Smooth muscle cell (in vitro differentiated cells): Measurements from ENCODE around the gene GALNT9. TPM values are rescaled to one million over a fixed set of nuclear protein-coding genes. Genes with fewer than 3 reads are reported as not detected.

ENCODE experiments used
- DNase-seq: peaks from one replicate; lab custom pipeline; 2025; ENCODE audit not compliant: unreplicated experiment; lab: John Stamatoyannopoulos, UW
- H2AFZ ChIP-seq: fragments of 200-600 bp; sonication (generic); 2 replicates; pipeline ENCODE4 v1.6.0; 2016; ENCODE audit warnings: antibody characterized with exemption, low read depth, mild to moderate bottlenecking
- H3F3A ChIP-seq: fragments of 200-600 bp; sonication (generic); 2 replicates; pipeline ENCODE4 v1.6.0; 2017; ENCODE audit warnings: antibody characterized with exemption, low read depth
- H3K27ac ChIP-seq: fragments of 200-600 bp; sonication (generic); 2 replicates; pipeline ENCODE4 v1.5.1; 2016; ENCODE audit warnings: low read depth, mild to moderate bottlenecking
- H3K27me3 ChIP-seq: fragments of 200-600 bp; sonication (generic); 2 replicates; pipeline ENCODE4 v1.6.1; 2016; ENCODE audit warnings: low read depth, mild to moderate bottlenecking
- H3K36me3 ChIP-seq: fragments of 200-600 bp; sonication (generic); 2 replicates; pipeline ENCODE4 v1.5.1; 2016; ENCODE audit warnings: low read depth
- H3K4me1 ChIP-seq: fragments of 200-600 bp; sonication (generic); 2 replicates; pipeline ENCODE4 v1.5.1; 2016; ENCODE audit warnings: low read depth
- H3K4me2 ChIP-seq: fragments of 200-600 bp; sonication (generic); 2 replicates; pipeline ENCODE4 v1.6.0; 2016; ENCODE audit warnings: mild to moderate bottlenecking
- H3K4me3 ChIP-seq: fragments of 200-600 bp; sonication (generic); 2 replicates; pipeline ENCODE4 v1.5.1; 2016; ENCODE audit warnings: mild to moderate bottlenecking
- H3K79me2 ChIP-seq: fragments of 200-600 bp; sonication (generic); 2 replicates; pipeline ENCODE4 v1.6.0; 2016; ENCODE audit warnings: low read depth, mild to moderate bottlenecking
- H3K9ac ChIP-seq: fragments of 200-600 bp; sonication (generic); 2 replicates; pipeline ENCODE4 v1.6.0; 2016; ENCODE audit warnings: low read depth
- H3K9me3 ChIP-seq: fragments of 200-600 bp; sonication (generic); replicated peaks from 2 replicates; pipeline ENCODE4 v1.5.1; 2016; ENCODE audit warnings: low read depth
- H4K20me1 ChIP-seq: fragments of 200-600 bp; sonication (generic); 2 replicates; pipeline ENCODE4 v1.6.0; 2016; ENCODE audit warnings: low read depth
- CTCF ChIP-seq: fragments of 200-600 bp; sonication (generic); IDR thresholded peaks from 2 replicates; pipeline ENCODE4 v1.5.1; 2017; ENCODE audit warnings: borderline replicate concordance, mild to moderate bottlenecking, antibody characterized with exemption; ENCODE audit not compliant: insufficient read depth, poor library complexity, severe bottlenecking
- WGBS: methylation state at CpG from one replicate; pipeline ENCODE4 v1.1.7; 2016; ENCODE audit warnings: low lambda C conversion rate; 5-methylcytosine and 5-hydroxymethylcytosine counted together
- polyA plus RNA-seq: library from polyadenylated mRNA; unstranded; fragments of >200 nt; fragmentation: Nextera tagmentation; extraction: Ambion mirVana; gene quantifications from 2 replicates; pipeline ENCODE4 v1.2.1, GENCODE V29; 2016
- total RNA-seq: library from RNA; depleted of rRNA; stranded (reverse); fragments of >200 nt; gene quantifications from 2 replicates; pipeline ENCODE4 v1.2.3, GENCODE V29; 2014

GALNT9 gene
- total and polyA plus RNA-seq, 2 experiments from 2014 or later: 1.1 TPM; not detected in 1

DNA sequence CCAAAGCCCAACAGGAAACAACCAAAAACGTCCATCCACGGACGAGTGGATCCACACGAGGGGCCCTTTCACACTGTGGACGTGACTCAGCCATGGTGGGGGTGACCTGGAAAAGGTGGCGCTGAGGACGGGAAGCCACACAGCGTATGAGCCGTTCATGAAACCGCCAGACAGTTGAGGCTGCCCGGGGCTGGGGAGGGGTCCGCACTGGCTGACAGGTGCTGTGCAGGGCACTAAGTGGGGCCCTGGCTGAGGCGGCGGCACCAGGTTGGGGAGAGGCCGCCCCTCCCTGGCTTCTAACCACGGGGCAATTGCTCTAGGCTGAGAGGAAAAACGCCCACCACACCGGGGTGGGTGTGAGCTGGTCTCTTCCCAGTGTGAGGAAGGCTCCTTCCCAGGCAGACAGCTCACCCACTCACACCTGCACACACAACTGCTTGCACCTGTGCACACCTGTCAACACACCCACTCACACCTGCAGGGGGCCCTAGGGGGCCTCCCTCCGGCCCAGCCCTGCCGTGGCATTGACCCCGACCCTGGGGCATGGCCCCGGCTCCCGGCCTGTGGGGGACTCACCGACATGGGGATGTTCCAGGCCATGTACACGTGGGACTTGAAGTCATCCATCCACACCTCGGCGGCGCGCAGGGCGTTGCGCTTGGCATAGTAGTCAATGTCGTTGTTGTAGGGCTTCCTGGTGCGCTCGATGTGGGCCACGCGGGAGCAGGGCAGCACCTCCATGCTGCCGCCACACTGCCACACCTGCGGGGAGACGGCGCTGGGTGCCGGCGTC lies 126.3 kb downstream of the GALNT9 start:
- Histone ChIP-seq H3K9ac (no peak overlapping the region), H3K36me3 (no peaks in the 10 kb centered on the region), H3K27ac (no peak overlapping the region), H2AFZ (no peak overlapping the region), H3K4me2 (no peak overlapping the region), H3K27me3 (no peaks in the 10 kb centered on the region), H3K4me1 (no peaks in the 10 kb centered on the region), H3K79me2 (no peaks in the 10 kb centered on the region), H3K4me3 (no peak overlapping the region), H4K20me1 (no peaks in the 10 kb centered on the region), H3K9me3 (no peaks in the 10 kb centered on the region), H3F3A (no peaks in the 10 kb centered on the region)
- 91% methylated on average over 38 of the region's 42 CpGs for WGBS
- TF ChIP-seq CTCF: no peak
- DNase-seq: no peak

- Histone ChIP-seq H3K27me3 (no peaks in the 10 kb centered on the region), H4K20me1 (no peaks in the 10 kb centered on the region), H3K9ac (no peak overlapping the region), H3K27ac (no peak overlapping the region), H3K4me1 (no peaks in the 10 kb centered on the region), H3K36me3 (no peaks in the 10 kb centered on the region), H3F3A (no peaks in the 10 kb centered on the region), H3K4me2 (no peak overlapping the region), H3K9me3 (no peaks in the 10 kb centered on the region), H3K79me2 (no peaks in the 10 kb centered on the region), H3K4me3 (no peak overlapping the region), H2AFZ (no peak overlapping the region)
- 94% methylated on average over 23 of the region's 23 CpGs for WGBS
- no peak for DNase-seq
- TF ChIP-seq CTCF: no peak
Observed at GRCh38 chr12:132201391-132202120, 127.8 kb downstream of the GALNT9 start.

- Histone ChIP-seq H2AFZ (no peak overlapping the region), H3K4me3 (no peak overlapping the region), H3K27ac (no peak overlapping the region), H3K79me2 (no peaks in the 10 kb centered on the region), H3K4me2 (no peak overlapping the region), H3K9me3 (no peaks in the 10 kb centered on the region), H3F3A (no peaks in the 10 kb centered on the region), H3K36me3 (no peaks in the 10 kb centered on the region), H3K4me1 (no peaks in the 10 kb centered on the region), H3K27me3 (no peaks in the 10 kb centered on the region), H4K20me1 (no peaks in the 10 kb centered on the region), H3K9ac (no peak overlapping the region)
- TF ChIP-seq CTCF: no peak
- DNase-seq: no peak
- 86% methylated on average over 19 of the region's 19 CpGs for WGBS
Observed at GRCh38 chr12:132200800-132201199, 128.6 kb downstream of the GALNT9 start.
